B cell (primary cell): ENCODE data around the gene MICU1.

Source experiments
- CTCF ChIP-seq: fragments of 200-600 bp; IDR thresholded peaks from one replicate; pipeline ENCODE4 v1.8.0; 2022; ENCODE audit warnings: antibody characterized with exemption, mild to moderate bottlenecking
- EZH2 ChIP-seq: IDR thresholded peaks from 2 replicates; pipeline ENCODE4 v1.6.1; 2012; ENCODE audit warnings: borderline replicate concordance, low read depth, mild to moderate bottlenecking, moderate library complexity, low read length; ENCODE audit not compliant: insufficient read depth, poor library complexity, severe bottlenecking

GRCh38 chr10:72587568-72587967 is 38.3 kb downstream of the MICU1 start:
- TF ChIP-seq EZH2 (no peak), CTCF (no peak)
